ENCODE data around the gene CSNK1E. TPM values are rescaled to one million over a fixed set of nuclear protein-coding genes. Genes with fewer than 3 reads are reported as not detected.
"Not testable (repeated sequence)": the region's sequence is repeated elsewhere in the genome, so short reads cannot be mapped to it uniquely, and the experiment has no call there.

The CSNK1E gene
- total and polyA plus RNA-seq, 2 of the 4 experiments (the other 2 are of a cell fraction): 116 to 276 TPM

GRCh38 chr22:38357971-38358370 is 40.7 kb upstream of the CSNK1E start:
- H4K5ac ChIP-seq (ENCODE audit: low read depth, low read length); H2BK5ac ChIP-seq (ENCODE audit: low read depth, low read length, poor library complexity, severe bottlenecking); H3K14ac ChIP-seq (replicated peaks; ENCODE audit: low read depth, low read length); H3K79me1 ChIP-seq (ENCODE audit: low read depth in 1 of 2, low read length in 2 of 2); CTCF ChIA-PET; in situ Hi-C loops (cut with MboI; ENCODE audit: low sequenced_read_pairs); H3K4me2 ChIP-seq (ENCODE audit: low read depth, low read length); H4K20me1 ChIP-seq (ENCODE audit: insufficient read depth, low read length); intact Hi-C loops (cut with micrococcal nuclease); H2AK5ac ChIP-seq (ENCODE audit: low read depth, low read length); H2AK9ac ChIP-seq (replicated peaks; ENCODE audit: low read depth, low read length, poor library complexity); H4K8ac ChIP-seq (ENCODE audit: low read depth in 2 of 2, low read length in 2 of 2); H3K4ac ChIP-seq (ENCODE audit: low read depth, low read length); H2AFZ ChIP-seq (replicated peaks; ENCODE audit: low read length, poor library complexity); BruUV-seq (replicated peaks); POLR2A ChIA-PET (ENCODE audit: unreplicated experiment); H2BK20ac ChIP-seq (ENCODE audit: low read depth, low read length); H3K9ac ChIP-seq (ENCODE audit: low read depth, low read length); H3K27me3 ChIP-seq (ENCODE audit: control insufficient read depth, insufficient read depth, low read length); H4K91ac ChIP-seq (ENCODE audit: insufficient read depth, low read depth, low read length); H3K4me1 ChIP-seq (ENCODE audit: control insufficient read depth, insufficient read depth, low read length); H3K56ac ChIP-seq (ENCODE audit: extremely low read depth, insufficient read depth, low read length); DNase-seq; H3K9me1 ChIP-seq (ENCODE audit: insufficient read depth, low read length); ATAC-seq (ENCODE audit: low read depth); H3K18ac ChIP-seq (ENCODE audit: low read depth, low read length); H3K4me3 ChIP-seq (ENCODE audit: insufficient read depth, low read depth, low read length); H2BK120ac ChIP-seq (ENCODE audit: low read depth, low read length); H3K27ac ChIP-seq (ENCODE audit: insufficient read depth, low read length); dilution Hi-C loops (cut with HindIII; ENCODE audit: low sequenced_read_pairs, unreplicated experiment); H3K36me3 ChIP-seq (ENCODE audit: control insufficient read depth, insufficient read depth, low read length); H3K23ac ChIP-seq (ENCODE audit: low read depth, low read length); H3K9me3 ChIP-seq (ENCODE audit: control insufficient read depth, insufficient read depth, low read length); H2BK15ac ChIP-seq (ENCODE audit: low read depth, low read length): not testable (repeated sequence)
- no CpG with 5 or more reads among the region's 10 CpGs for WGBS, 2 experiments (ENCODE audit: extremely low coverage in 2 of 2, insufficient read length in 1 of 2)

All from IMR-90 (cell line).